Mammary epithelial cell (primary cell): Measurements from ENCODE around the gene CASKIN1.

Source experiments
- EZH2 ChIP-seq: IDR thresholded peaks from 2 replicates; pipeline ENCODE4 v1.6.1; 2012; ENCODE audit warnings: low read length, inconsistent platforms, borderline replicate concordance
- TF ChIP-seq, protein P1 (sequence below), 2 donors: IDR thresholded peaks in 1 of 2; conservative IDR thresholded peaks in 1 of 2; 2 replicates each; pipeline ENCODE4 v1.5.1; 2011 to 2012; ENCODE audit warnings: inconsistent platforms in 2 of 2, low read length in 2 of 2, mild to moderate bottlenecking in 2 of 2, control low read depth in 1 of 2, low read depth in 1 of 2; ENCODE audit not compliant: insufficient read depth in 1 of 2; ENCODE audit errors: extremely low read depth in 1 of 2

DNA sequence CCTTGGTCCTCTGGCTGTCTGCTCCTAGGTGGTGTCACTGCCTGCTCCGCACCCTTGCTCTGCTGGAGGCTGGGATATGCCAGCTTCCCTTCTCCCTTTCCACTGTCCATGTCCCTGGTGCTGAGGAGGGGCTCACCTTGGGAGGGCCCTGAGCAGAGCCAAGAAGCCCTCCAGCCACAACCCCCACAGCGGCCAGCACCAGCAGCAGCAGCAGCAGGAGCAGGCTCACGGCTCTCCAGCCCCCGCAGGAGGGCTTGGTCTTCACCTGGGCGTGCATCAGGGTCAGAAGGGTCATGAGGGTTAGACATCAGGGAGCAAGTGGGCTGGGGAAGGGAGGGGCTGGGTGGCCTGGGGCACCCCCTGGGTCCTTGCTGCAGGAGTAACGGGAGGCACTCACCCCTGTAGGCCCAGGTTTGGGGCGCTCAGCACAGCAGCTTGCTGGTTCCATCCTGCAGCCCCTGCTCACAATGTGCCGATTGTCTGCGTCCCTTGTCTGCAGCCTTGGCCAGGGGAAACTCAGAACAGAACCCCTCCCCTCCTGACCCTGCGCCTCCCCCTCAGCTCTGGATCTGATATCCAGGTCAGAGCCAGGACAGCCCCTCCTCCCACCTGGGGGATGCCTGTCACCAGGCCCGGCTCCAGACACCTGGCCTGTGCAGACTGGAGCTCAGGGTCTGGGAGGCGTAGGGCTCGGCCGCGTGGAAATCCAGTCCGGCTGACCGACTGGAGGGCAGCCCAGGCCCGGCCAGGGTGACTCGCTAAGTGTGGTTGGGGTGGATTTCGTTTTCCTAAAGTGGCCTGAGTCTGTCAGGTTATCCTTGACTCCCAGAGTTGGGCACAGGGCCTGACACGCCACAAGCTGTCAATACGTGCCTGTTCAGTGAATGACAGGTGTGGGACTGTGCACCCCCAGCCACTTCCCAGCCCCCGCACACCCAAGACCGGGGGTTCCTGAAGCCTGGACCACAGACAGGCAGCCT is 14.3 kb upstream of the CASKIN1 start, which contains the start of gene BRICD5:
- TF ChIP-seq, protein P1, sequence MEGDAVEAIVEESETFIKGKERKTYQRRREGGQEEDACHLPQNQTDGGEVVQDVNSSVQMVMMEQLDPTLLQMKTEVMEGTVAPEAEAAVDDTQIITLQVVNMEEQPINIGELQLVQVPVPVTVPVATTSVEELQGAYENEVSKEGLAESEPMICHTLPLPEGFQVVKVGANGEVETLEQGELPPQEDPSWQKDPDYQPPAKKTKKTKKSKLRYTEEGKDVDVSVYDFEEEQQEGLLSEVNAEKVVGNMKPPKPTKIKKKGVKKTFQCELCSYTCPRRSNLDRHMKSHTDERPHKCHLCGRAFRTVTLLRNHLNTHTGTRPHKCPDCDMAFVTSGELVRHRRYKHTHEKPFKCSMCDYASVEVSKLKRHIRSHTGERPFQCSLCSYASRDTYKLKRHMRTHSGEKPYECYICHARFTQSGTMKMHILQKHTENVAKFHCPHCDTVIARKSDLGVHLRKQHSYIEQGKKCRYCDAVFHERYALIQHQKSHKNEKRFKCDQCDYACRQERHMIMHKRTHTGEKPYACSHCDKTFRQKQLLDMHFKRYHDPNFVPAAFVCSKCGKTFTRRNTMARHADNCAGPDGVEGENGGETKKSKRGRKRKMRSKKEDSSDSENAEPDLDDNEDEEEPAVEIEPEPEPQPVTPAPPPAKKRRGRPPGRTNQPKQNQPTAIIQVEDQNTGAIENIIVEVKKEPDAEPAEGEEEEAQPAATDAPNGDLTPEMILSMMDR (conservative IDR thresholded peaks at IDR 0.05 in 1 of 2, IDR thresholded peaks at IDR 0.05 in 1 of 2; ENCODE audit: extremely low read depth in 1 of 2, insufficient read depth in 1 of 2, low read depth in 1 of 2, low read length in 2 of 2), result no peak
- no peak for TF ChIP-seq EZH2
